GM12875 (cell line): ENCODE data around the gene ARL5B.

ENCODE experiments used
- H3K4me3 ChIP-seq: one replicate; pipeline ENCODE4 v1.5.1; 2011; ENCODE audit warnings: low read depth, low read length, control low read depth
- TF ChIP-seq, protein P1 (sequence below): IDR thresholded peaks from 2 replicates; pipeline ENCODE4 v1.5.1; 2011; ENCODE audit warnings: low read depth, mild to moderate bottlenecking, control low read depth, inconsistent platforms, low read length, moderate library complexity, borderline replicate concordance; ENCODE audit not compliant: insufficient read depth

The ARL5B gene

DNA sequence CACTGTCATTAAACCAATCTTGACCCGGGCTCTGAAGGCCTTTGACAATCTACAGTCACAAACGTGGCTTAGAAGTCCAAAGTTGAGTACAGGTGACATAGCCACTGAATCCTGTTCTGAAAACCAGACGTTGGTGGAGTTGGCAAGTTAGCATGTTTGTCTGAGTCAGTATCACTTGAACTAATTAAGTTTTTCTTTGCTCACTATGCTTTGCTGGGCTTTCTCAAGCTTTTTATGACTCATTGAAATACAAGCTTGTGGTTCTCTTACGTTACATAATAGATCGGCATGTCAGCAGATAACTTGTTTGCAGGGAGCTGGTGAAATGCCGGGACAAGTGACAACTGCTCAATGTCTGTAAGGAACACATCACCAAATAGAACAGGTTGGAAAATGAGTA is 53.8 kb downstream of the ARL5B start:
- H3K4me3 ChIP-seq: no peak overlapping the region
- TF ChIP-seq, protein P1, sequence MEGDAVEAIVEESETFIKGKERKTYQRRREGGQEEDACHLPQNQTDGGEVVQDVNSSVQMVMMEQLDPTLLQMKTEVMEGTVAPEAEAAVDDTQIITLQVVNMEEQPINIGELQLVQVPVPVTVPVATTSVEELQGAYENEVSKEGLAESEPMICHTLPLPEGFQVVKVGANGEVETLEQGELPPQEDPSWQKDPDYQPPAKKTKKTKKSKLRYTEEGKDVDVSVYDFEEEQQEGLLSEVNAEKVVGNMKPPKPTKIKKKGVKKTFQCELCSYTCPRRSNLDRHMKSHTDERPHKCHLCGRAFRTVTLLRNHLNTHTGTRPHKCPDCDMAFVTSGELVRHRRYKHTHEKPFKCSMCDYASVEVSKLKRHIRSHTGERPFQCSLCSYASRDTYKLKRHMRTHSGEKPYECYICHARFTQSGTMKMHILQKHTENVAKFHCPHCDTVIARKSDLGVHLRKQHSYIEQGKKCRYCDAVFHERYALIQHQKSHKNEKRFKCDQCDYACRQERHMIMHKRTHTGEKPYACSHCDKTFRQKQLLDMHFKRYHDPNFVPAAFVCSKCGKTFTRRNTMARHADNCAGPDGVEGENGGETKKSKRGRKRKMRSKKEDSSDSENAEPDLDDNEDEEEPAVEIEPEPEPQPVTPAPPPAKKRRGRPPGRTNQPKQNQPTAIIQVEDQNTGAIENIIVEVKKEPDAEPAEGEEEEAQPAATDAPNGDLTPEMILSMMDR: no peak

DNA sequence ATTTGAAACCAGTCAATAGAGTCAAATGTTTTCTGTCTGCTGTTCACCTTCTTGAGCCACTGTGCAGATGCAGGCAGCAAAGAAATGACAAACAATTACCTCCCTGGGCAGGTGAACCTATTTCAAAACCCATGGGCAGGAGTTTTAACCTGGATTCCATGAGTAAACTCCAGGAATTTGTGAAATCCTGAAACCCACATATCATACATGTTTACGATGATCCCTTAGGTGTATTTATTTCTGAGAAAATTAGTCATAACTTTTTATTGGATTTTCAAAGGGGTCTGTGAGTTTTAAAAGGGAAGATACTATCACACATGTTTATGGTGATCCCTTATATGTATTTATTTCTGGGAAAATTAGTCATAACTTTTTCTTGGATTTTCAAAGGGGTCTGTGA is 59.8 kb downstream of the ARL5B start:
- TF ChIP-seq, protein P1: no peak
- no peak overlapping the region for H3K4me3 ChIP-seq

DNA sequence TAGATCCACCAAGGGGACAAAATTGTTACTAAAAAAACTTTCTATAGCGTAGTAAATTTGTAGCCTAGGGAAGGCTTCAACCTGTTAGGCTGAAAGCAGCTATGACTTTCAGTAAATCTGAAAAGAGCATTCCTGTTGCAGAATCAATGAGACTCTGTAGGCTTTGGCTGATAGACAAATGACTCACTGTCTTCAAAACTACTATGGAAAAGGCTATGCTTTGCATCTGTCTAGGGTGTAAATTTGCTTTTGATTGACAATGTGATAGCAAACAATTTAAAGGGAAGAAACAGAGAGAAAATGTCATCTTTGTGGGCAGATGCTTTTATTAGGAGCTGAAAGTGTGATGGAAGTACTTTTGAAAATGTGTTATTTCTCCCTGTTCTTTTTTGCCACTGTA is 60.6 kb downstream of the ARL5B start:
- TF ChIP-seq, protein P1: no peak
- no peak overlapping the region for H3K4me3 ChIP-seq

DNA sequence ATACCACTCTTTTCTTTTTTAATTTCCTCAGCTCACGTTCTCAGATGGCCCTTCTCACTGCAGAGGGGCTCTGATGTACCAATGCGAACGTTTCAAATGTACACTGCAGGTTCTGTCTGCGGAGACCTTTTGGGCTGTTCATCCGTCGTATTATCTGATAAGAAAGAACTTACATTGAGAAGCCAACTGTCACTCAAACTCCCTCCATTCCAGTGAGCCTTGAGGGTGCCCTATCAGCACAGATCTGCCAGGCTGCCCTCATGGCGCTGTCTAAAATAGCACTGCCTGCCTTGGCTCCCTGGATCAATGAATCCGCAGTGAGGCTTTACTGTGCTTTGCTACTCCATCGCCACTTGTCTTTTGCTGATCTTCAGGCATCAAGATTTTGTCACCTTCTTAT is 61.8 kb downstream of the ARL5B start:
- TF ChIP-seq, protein P1: no peak
- H3K4me3 ChIP-seq: no peak overlapping the region

DNA sequence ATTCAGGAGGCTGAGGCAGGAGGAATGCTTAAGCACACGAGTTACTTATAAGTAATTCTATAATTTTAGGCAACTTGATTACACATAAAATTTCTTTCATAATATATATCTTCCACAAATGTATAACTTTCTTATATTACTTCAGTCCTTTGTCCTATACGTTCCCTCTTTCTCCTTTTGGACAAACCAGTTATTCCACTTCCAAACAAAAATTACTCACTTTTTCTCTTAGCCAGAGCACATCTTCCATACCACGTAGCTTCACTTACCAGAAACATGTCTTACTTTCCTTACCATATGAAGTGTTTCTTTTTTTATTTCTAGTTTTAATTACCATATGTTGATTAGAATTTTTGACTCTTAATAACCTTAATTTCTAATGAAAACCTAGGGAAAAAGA is 64.6 kb downstream of the ARL5B start:
- TF ChIP-seq, protein P1: no peak
- H3K4me3 ChIP-seq: no peak overlapping the region
